Measurements from ENCODE around the gene MYO1F. TPM values are rescaled to one million over a fixed set of nuclear protein-coding genes. Genes with fewer than 3 reads are reported as not detected.

Gene MYO1F
- polyA plus RNA-seq, 1 donor (not counting 4 experiments of a cell fraction or from before 2014, with no cell fraction given), result 0.14 TPM

- dilution Hi-C loops (cut with MboI; ENCODE audit: extremely low pct_ligation_motif_present, low sequenced_read_pairs), result no loop called here
- Histone ChIP-seq H3K9ac (ENCODE audit: control insufficient read depth, extremely low read depth, insufficient read depth, low read length) (no peak overlapping the region), H3K79me2 (ENCODE audit: control insufficient read depth, insufficient read depth, low read length) (no peaks in the 10 kb centered on the region), H3K9me3 (ENCODE audit: control insufficient read depth, low read depth, low read length) (no peaks in the 10 kb centered on the region), H2AFZ (ENCODE audit: control insufficient read depth, low read length) (no peak overlapping the region), H4K20me1 (ENCODE audit: control insufficient read depth, extremely low read depth, insufficient read depth, low read length) (no peaks in the 10 kb centered on the region), H3K9me1 (ENCODE audit: control insufficient read depth, extremely low read depth, insufficient read depth, low read length) (no peaks in the 10 kb centered on the region), H3K4me2 (ENCODE audit: control insufficient read depth, extremely low read depth, insufficient read depth, low read depth, low read length) (no peak overlapping the region), H3K4me3 (ENCODE audit: control insufficient read depth in 2 of 3, extremely low read depth in 1 of 3, insufficient read depth in 2 of 3, low read depth in 1 of 3, low read length in 3 of 3) (no peak overlapping the region), H3K4me1 (ENCODE audit: control insufficient read depth, extremely low read depth, insufficient read depth, low read length) (no peaks in the 10 kb centered on the region), H3K27ac (ENCODE audit: control insufficient read depth, insufficient read depth, low read length) (no peak overlapping the region), H3K36me3 (ENCODE audit: control insufficient read depth in 2 of 2, extremely low read depth in 1 of 2, insufficient read depth in 2 of 2, low read length in 2 of 2) (no peaks in the 10 kb centered on the region), H3K27me3 (ENCODE audit: control insufficient read depth, extremely low read depth, insufficient read depth, low read length) (no peaks in the 10 kb centered on the region)
- no peak for DNase-seq (ENCODE audit: low read depth, low spot score)
- no peak for FAIRE-seq
- TF ChIP-seq EZH2 (IDR thresholded peaks at IDR 0.05; ENCODE audit: low read length) (no peak), CTCF (optimal IDR thresholded peaks at IDR 0.05 in 1 of 3, IDR thresholded peaks at IDR 0.05 in 1 of 3, conservative IDR thresholded peaks at IDR 0.05 in 1 of 3; ENCODE audit: extremely low read depth in 1 of 3, insufficient read depth in 2 of 3, low read length in 3 of 3) (no peak)
These were observed 77.1 kb downstream of the MYO1F start for GRCh38 chr19:8500158-8500557.

GRCh38 chr19:8499048-8499833, 78.0 kb downstream of the MYO1F start:
- dilution Hi-C loops (cut with MboI; ENCODE audit: extremely low pct_ligation_motif_present, low sequenced_read_pairs), result no loop called here
- Histone ChIP-seq H3K9me1 (ENCODE audit: control insufficient read depth, extremely low read depth, insufficient read depth, low read length) (no peaks in the 10 kb centered on the region), H3K4me1 (ENCODE audit: control insufficient read depth, extremely low read depth, insufficient read depth, low read length) (peaks cover 2% of the 10 kb centered on the region), H3K79me2 (ENCODE audit: control insufficient read depth, insufficient read depth, low read length) (no peaks in the 10 kb centered on the region), H3K27me3 (ENCODE audit: control insufficient read depth, extremely low read depth, insufficient read depth, low read length) (no peaks in the 10 kb centered on the region), H3K9me3 (ENCODE audit: control insufficient read depth, low read depth, low read length) (no peaks in the 10 kb centered on the region), H4K20me1 (ENCODE audit: control insufficient read depth, extremely low read depth, insufficient read depth, low read length) (no peaks in the 10 kb centered on the region), H3K36me3 (ENCODE audit: control insufficient read depth in 2 of 2, extremely low read depth in 1 of 2, insufficient read depth in 2 of 2, low read length in 2 of 2) (no peaks in the 10 kb centered on the region), H3K27ac (ENCODE audit: control insufficient read depth, insufficient read depth, low read length) (no peak overlapping the region), H3K4me3 (ENCODE audit: control insufficient read depth in 2 of 3, extremely low read depth in 1 of 3, insufficient read depth in 2 of 3, low read depth in 1 of 3, low read length in 3 of 3) (no peak overlapping the region), H2AFZ (ENCODE audit: control insufficient read depth, low read length) (no peak overlapping the region), H3K9ac (ENCODE audit: control insufficient read depth, extremely low read depth, insufficient read depth, low read length) (no peak overlapping the region), H3K4me2 (ENCODE audit: control insufficient read depth, extremely low read depth, insufficient read depth, low read depth, low read length) (no peak overlapping the region)
- DNase-seq (ENCODE audit: low read depth, low spot score) (no peak), FAIRE-seq (no peak)
- TF ChIP-seq EZH2 (IDR thresholded peaks at IDR 0.05; ENCODE audit: low read length) (no peak), CTCF (optimal IDR thresholded peaks at IDR 0.05 in 1 of 3, IDR thresholded peaks at IDR 0.05 in 1 of 3, conservative IDR thresholded peaks at IDR 0.05 in 1 of 3; ENCODE audit: extremely low read depth in 1 of 3, insufficient read depth in 2 of 3, low read length in 3 of 3) (no peak)
